SK-N-MC (cell line): ENCODE data around the gene C10orf88.

Source experiments
- EZH2 ChIP-seq: fragments of 200-600 bp; sonication (generic); IDR thresholded peaks from one replicate; pipeline ENCODE4 v1.6.1; 2017; ENCODE audit warnings: antibody characterized with exemption
- POLR2AphosphoS5 ChIP-seq: IDR thresholded peaks from 2 replicates; pipeline ENCODE4 v1.6.1; 2012; ENCODE audit warnings: mild to moderate bottlenecking, low read depth, low read length, borderline replicate concordance

GRCh38 chr10:122999347-122999746, 45.3 kb upstream of the C10orf88 start:
- no peak for TF ChIP-seq POLR2AphosphoS5
- TF ChIP-seq EZH2 = no peak
